SK-N-SH treated with all-trans-retinoic acid at 6 μM for 48 hours (cell line): ENCODE results near the gene AHCTF1.

ENCODE experiments used
- ATAC-seq: fragments of 200-7000 bp; cut with Tn5 transposase; 3 replicates; pipeline ENCODE4 v1.9.1; 2020; ENCODE audit warnings: mild to moderate bottlenecking, moderate library complexity
- BACH2 ChIP-seq: fragments of 250-450 bp; sonication (Bioruptor Pico); IDR thresholded peaks from 2 replicates; pipeline ENCODE4 v1.9.0; 2021; ENCODE audit warnings: mild to moderate bottlenecking, borderline replicate concordance
- CREB5 ChIP-seq: fragments of 250-450 bp; sonication (Bioruptor Pico); IDR thresholded peaks from 2 replicates; pipeline ENCODE4 v1.5.1; 2020; ENCODE audit warnings: low read depth, mild to moderate bottlenecking, moderate library complexity
- CSDC2 ChIP-seq: fragments of 250-450 bp; sonication (Bioruptor Pico); IDR thresholded peaks from 2 replicates; pipeline ENCODE4 v1.5.0; 2020; ENCODE audit warnings: mild to moderate bottlenecking, moderate library complexity
- CSRNP3 ChIP-seq: fragments of 250-450 bp; sonication (Bioruptor Pico); IDR thresholded peaks from 2 replicates; pipeline ENCODE4 v1.5.1; 2021; ENCODE audit warnings: mild to moderate bottlenecking, moderate library complexity
- ESRRG ChIP-seq: fragments of 250-450 bp; sonication (Bioruptor Pico); IDR thresholded peaks from 2 replicates; pipeline ENCODE4 v1.6.1; 2021; ENCODE audit warnings: mild to moderate bottlenecking
- GLIS3 ChIP-seq: fragments of 250-450 bp; sonication (Bioruptor Pico); IDR thresholded peaks from 2 replicates; pipeline ENCODE4 v1.5.0; 2020; ENCODE audit warnings: mild to moderate bottlenecking, moderate library complexity
- ISL1 ChIP-seq: fragments of 250-450 bp; sonication (Bioruptor Pico); IDR thresholded peaks from 2 replicates; pipeline ENCODE4 v2.1.2; 2022; ENCODE audit warnings: mild to moderate bottlenecking, moderate library complexity
- OSR1 ChIP-seq: fragments of 250-450 bp; sonication (Bioruptor Pico); IDR thresholded peaks from 2 replicates; pipeline ENCODE4 v1.8.0; 2022; ENCODE audit warnings: moderate library complexity, mild to moderate bottlenecking, inconsistent platforms
- PATZ1 ChIP-seq: fragments of 250-450 bp; sonication (Bioruptor Pico); IDR thresholded peaks from 2 replicates; pipeline ENCODE4 v1.8.0; 2020; ENCODE audit warnings: mild to moderate bottlenecking, moderate library complexity, borderline replicate concordance
- POU6F1 ChIP-seq: fragments of 250-450 bp; sonication (Bioruptor Pico); IDR thresholded peaks from 2 replicates; pipeline ENCODE4 v1.8.0; 2021; ENCODE audit warnings: low read depth, mild to moderate bottlenecking, moderate library complexity, borderline replicate concordance
- PPARA ChIP-seq: fragments of 250-450 bp; sonication (Bioruptor Pico); IDR thresholded peaks from 2 replicates; pipeline ENCODE4 v1.5.0; 2020; ENCODE audit warnings: mild to moderate bottlenecking, borderline replicate concordance
- RARB ChIP-seq: fragments of 250-450 bp; sonication (Bioruptor Pico); IDR thresholded peaks from 2 replicates; pipeline ENCODE4 v1.8.0; 2021; ENCODE audit warnings: mild to moderate bottlenecking, moderate library complexity
- SNAI2 ChIP-seq: fragments of 250-450 bp; sonication (Bioruptor Pico); IDR thresholded peaks from 2 replicates; pipeline ENCODE4 v1.5.0; 2020; ENCODE audit warnings: mild to moderate bottlenecking, moderate library complexity
- TCF4 ChIP-seq: fragments of 250-450 bp; sonication (Bioruptor Pico); IDR thresholded peaks from 2 replicates; pipeline ENCODE4 v1.8.0; 2021; ENCODE audit warnings: mild to moderate bottlenecking, moderate library complexity, borderline replicate concordance
- TOX ChIP-seq: fragments of 250-450 bp; sonication (Bioruptor Pico); IDR thresholded peaks from 2 replicates; pipeline ENCODE4 v1.8.0; 2021; ENCODE audit warnings: mild to moderate bottlenecking, moderate library complexity, borderline replicate concordance
- TSHZ2 ChIP-seq: fragments of 250-450 bp; sonication (Bioruptor Pico); IDR thresholded peaks from 2 replicates; pipeline ENCODE4 v1.5.0; 2020; ENCODE audit warnings: mild to moderate bottlenecking, moderate library complexity
- ZFP3 ChIP-seq: fragments of 250-450 bp; sonication (Bioruptor Pico); IDR thresholded peaks from 2 replicates; pipeline ENCODE4 v1.5.0; 2020; ENCODE audit warnings: mild to moderate bottlenecking, moderate library complexity
- ZFP30 ChIP-seq: fragments of 450-650 bp; formaldehyde crosslinking; IDR thresholded peaks from 2 replicates; pipeline ENCODE4 v1.5.0; 2022; ENCODE audit warnings: mild to moderate bottlenecking, moderate library complexity
- ZNF565 ChIP-seq: fragments of 450-650 bp; formaldehyde crosslinking; conservative IDR thresholded peaks from 2 replicates; pipeline ENCODE4 v1.5.0; 2020; ENCODE audit warnings: low read depth, mild to moderate bottlenecking, moderate library complexity
- ZNF70 ChIP-seq: fragments of 450-650 bp; formaldehyde crosslinking; IDR thresholded peaks from 2 replicates; pipeline ENCODE4 v1.5.0; 2020; ENCODE audit warnings: mild to moderate bottlenecking, moderate library complexity
- ZNF8 ChIP-seq: fragments of 450-650 bp; formaldehyde crosslinking; IDR thresholded peaks from 2 replicates; pipeline ENCODE4 v1.5.0; 2020; ENCODE audit warnings: mild to moderate bottlenecking, moderate library complexity

The AHCTF1 gene

GRCh38 chr1:246959944-246960693, 28.4 kb upstream of the AHCTF1 start:
- no peak for ATAC-seq
- TF ChIP-seq TOX (CRISPR knock-in tag) (no peak), ZFP3 (CRISPR knock-in tag) (no peak), PPARA (no peak), POU6F1 (no peak), GLIS3 (CRISPR knock-in tag) (no peak), PATZ1 (no peak), TSHZ2 (no peak), ESRRG (CRISPR knock-in tag) (no peak), CREB5 (CRISPR knock-in tag) (no peak), ZNF565 (CRISPR knock-in tag) (no peak), ISL1 (CRISPR knock-in tag) (no peak), CSDC2 (CRISPR knock-in tag) (no peak), BACH2 (no peak), ZFP30 (CRISPR knock-in tag) (no peak), ZNF70 (CRISPR knock-in tag) (no peak), CSRNP3 (CRISPR knock-in tag) (no peak), TCF4 (CRISPR knock-in tag) (no peak), SNAI2 (CRISPR knock-in tag) (no peak), OSR1 (no peak)

GRCh38 chr1:246954126-246954525, 22.4 kb upstream of the AHCTF1 start:
- TF ChIP-seq CREB5 (CRISPR knock-in tag) (no peak), ZFP30 (CRISPR knock-in tag) (no peak), RARB (no peak), ESRRG (CRISPR knock-in tag) (no peak), ISL1 (CRISPR knock-in tag) (no peak), ZFP3 (CRISPR knock-in tag) (no peak), ZNF8 (CRISPR knock-in tag) (no peak), PPARA (no peak), CSRNP3 (CRISPR knock-in tag) (no peak), TOX (CRISPR knock-in tag) (no peak), SNAI2 (CRISPR knock-in tag) (no peak), TCF4 (CRISPR knock-in tag) (no peak), GLIS3 (CRISPR knock-in tag) (no peak), ZNF565 (CRISPR knock-in tag) (no peak)
- no peak for ATAC-seq
